HepG2 (cell line): ENCODE measurements around the gene IZUMO4. TPM values are rescaled to one million over a fixed set of nuclear protein-coding genes. Genes with fewer than 3 reads are reported as not detected.

Source experiments
- ATF7 ChIP-seq, 2 experiments: fragments of 450-650 bp in 1 of 2; sonication (generic) in 1 of 2; formaldehyde crosslinking in 1 of 2; IDR thresholded peaks; 2 replicates each; pipeline versions ENCODE4 v1.4.0 to v1.6.1; 2016 to 2020; ENCODE audit warnings: antibody characterized with exemption in 1 of 2, mild to moderate bottlenecking in 1 of 2, missing genetic modification reagents in 1 of 2
- BRD4 ChIP-seq: sonication (generic); formaldehyde crosslinking; IDR thresholded peaks from 2 replicates; pipeline ENCODE4 v1.4.0; 2020; ENCODE audit warnings: missing genetic modification reagents
- CBX1 ChIP-seq: IDR thresholded peaks from one replicate; pipeline ENCODE4 v1.6.1; 2016; ENCODE audit warnings: antibody characterized with exemption, low read depth
- GATAD2A ChIP-seq: IDR thresholded peaks from 2 replicates; pipeline ENCODE4 v1.6.1; 2016
- GFI1 ChIP-seq: sonication (generic); formaldehyde crosslinking; IDR thresholded peaks from 2 replicates; pipeline ENCODE4 v1.5.0; 2020; ENCODE audit warnings: missing genetic modification reagents, mild to moderate bottlenecking, borderline replicate concordance
- HMG20A ChIP-seq: IDR thresholded peaks from 2 replicates; pipeline ENCODE4 v1.6.1; 2016; ENCODE audit warnings: borderline replicate concordance
- HOXD1 ChIP-seq: sonication (generic); formaldehyde crosslinking; IDR thresholded peaks from 2 replicates; pipeline ENCODE4 v1.5.0; 2020; ENCODE audit warnings: missing genetic modification reagents
- KAT7 ChIP-seq: IDR thresholded peaks from 2 replicates; pipeline ENCODE4 v1.6.1; 2018; ENCODE audit warnings: borderline replicate concordance, missing compliant biosample characterization
- MAFF ChIP-seq: IDR thresholded peaks from 2 replicates; pipeline ENCODE4 v1.6.1; 2011; ENCODE audit warnings: low read depth, low read length, improper control_type of control experiment
- MED1 ChIP-seq: sonication (generic); formaldehyde crosslinking; IDR thresholded peaks from 2 replicates; pipeline ENCODE4 v1.4.0; 2020; ENCODE audit warnings: missing genetic modification reagents
- NFIB ChIP-seq: sonication (generic); formaldehyde crosslinking; IDR thresholded peaks from 2 replicates; pipeline ENCODE4 v1.9.0; 2021; ENCODE audit warnings: missing genetic modification reagents, mild to moderate bottlenecking, borderline replicate concordance
- NR2F1 ChIP-seq, 2 experiments: fragments of 450-650 bp in 1 of 2; formaldehyde crosslinking in 1 of 2; IDR thresholded peaks; 2 replicates each; pipeline versions ENCODE4 v1.5.0 to v1.6.1; 2016 to 2020; ENCODE audit warnings: mild to moderate bottlenecking in 1 of 2, missing compliant biosample characterization in 1 of 2, missing genetic modification reagents in 1 of 2, moderate library complexity in 1 of 2
- PAX8 ChIP-seq: sonication (generic); formaldehyde crosslinking; IDR thresholded peaks from 2 replicates; pipeline ENCODE4 v1.8.0; 2022; ENCODE audit warnings: mild to moderate bottlenecking, missing genetic modification reagents, borderline replicate concordance
- POLR2A ChIP-seq, 2 experiments: IDR thresholded peaks; 2 replicates each; pipeline ENCODE4 v1.6.1; 2011; ENCODE audit warnings: low read depth in 2 of 2, low read length in 2 of 2, mild to moderate bottlenecking in 1 of 2, moderate library complexity in 1 of 2; ENCODE audit not compliant: insufficient read depth in 1 of 2
- SNAPC2 ChIP-seq: sonication (generic); formaldehyde crosslinking; IDR thresholded peaks from 2 replicates; pipeline ENCODE4 v1.8.1; 2022; ENCODE audit warnings: mild to moderate bottlenecking, missing genetic modification reagents
- SP1 ChIP-seq, 2 experiments: fragments of 450-650 bp in 1 of 2; sonication (generic) in 1 of 2; formaldehyde crosslinking in 1 of 2; IDR thresholded peaks; 2 replicates each; pipeline versions ENCODE4 v1.4.0 to v1.6.1; 2016 to 2020; ENCODE audit warnings: missing genetic modification reagents in 1 of 2
- TARDBP ChIP-seq: sonication (generic); formaldehyde crosslinking; IDR thresholded peaks from 2 replicates; pipeline ENCODE4 v1.8.0; 2022; ENCODE audit warnings: mild to moderate bottlenecking, missing genetic modification reagents
- TBX2 ChIP-seq: sonication (generic); formaldehyde crosslinking; IDR thresholded peaks from 2 replicates; pipeline ENCODE4 v1.5.0; 2020; ENCODE audit warnings: missing genetic modification reagents, mild to moderate bottlenecking, borderline replicate concordance
- TEAD3 ChIP-seq: optimal IDR thresholded peaks from 2 replicates; pipeline ENCODE3; 2016; ENCODE audit warnings: borderline replicate concordance
- YEATS4 ChIP-seq: sonication (generic); formaldehyde crosslinking; IDR thresholded peaks from 2 replicates; pipeline ENCODE4 v1.4.0; 2020; ENCODE audit warnings: missing genetic modification reagents, borderline replicate concordance
- ZNF230 ChIP-seq: sonication (generic); formaldehyde crosslinking; IDR thresholded peaks from 2 replicates; pipeline ENCODE4 v1.4.0; 2020; ENCODE audit warnings: mild to moderate bottlenecking, missing genetic modification reagents
- ZNF234 ChIP-seq: sonication (generic); formaldehyde crosslinking; conservative IDR thresholded peaks from 2 replicates; pipeline ENCODE4 v1.5.1; 2020; ENCODE audit warnings: mild to moderate bottlenecking, missing genetic modification reagents
- ZNF34 ChIP-seq: sonication (generic); formaldehyde crosslinking; IDR thresholded peaks from 2 replicates; pipeline ENCODE4 v1.4.0; 2020; ENCODE audit warnings: mild to moderate bottlenecking, missing genetic modification reagents, borderline replicate concordance
- ZNF496 ChIP-seq: sonication (generic); formaldehyde crosslinking; IDR thresholded peaks from 2 replicates; pipeline ENCODE4 v1.8.1; 2023; ENCODE audit warnings: mild to moderate bottlenecking, moderate library complexity, missing genetic modification reagents; ENCODE audit not compliant: insufficient replicate concordance
- ZNF547 ChIP-seq: sonication (generic); formaldehyde crosslinking; IDR thresholded peaks from 2 replicates; pipeline ENCODE4 v1.5.1; 2020; ENCODE audit warnings: mild to moderate bottlenecking, missing genetic modification reagents
- polyA plus RNA-seq, 8 experiments: library from polyadenylated mRNA; depleted of rRNA in 3 of 8; stranded (reverse) in 7 of 8; unstranded in 1 of 8; fragments of >200 nt; fragmentation: Illumina TruSeq in 4 of 8; extraction: Trizol in 4 of 8; gene quantifications; 2 replicates each; pipeline versions ENCODE4 v1.2.1 to v1.2.3, GENCODE V29; 2011 to 2016; ENCODE audit warnings: low read depth in 4 of 8, missing spikeins in 1 of 8, mixed read lengths in 1 of 8; ENCODE audit not compliant: insufficient read depth in 1 of 8
- total RNA-seq, 5 experiments: library from RNA; depleted of rRNA; stranded (reverse); fragments of >200 nt; fragmentation: Illumina TruSeq; extraction: Trizol; gene quantifications; 2 replicates each; pipeline ENCODE4 v1.2.3, GENCODE V29; 2016; ENCODE audit warnings: low read depth in 1 of 5
- TF ChIP-seq, protein P1 (sequence below): sonication (generic); formaldehyde crosslinking; IDR thresholded peaks from 2 replicates; pipeline ENCODE4 v1.5.0; 2020; ENCODE audit warnings: missing genetic modification reagents
- TF ChIP-seq, protein P2 (sequence below): sonication (generic); formaldehyde crosslinking; IDR thresholded peaks from 2 replicates; pipeline ENCODE4 v1.4.0; 2020; ENCODE audit warnings: missing genetic modification reagents

IZUMO4 gene
- total and polyA plus RNA-seq, 2 of the 13 experiments (the other 11 are each of a cell fraction or from before 2014, with no cell fraction given): 0.77 to 3.9 TPM

DNA sequence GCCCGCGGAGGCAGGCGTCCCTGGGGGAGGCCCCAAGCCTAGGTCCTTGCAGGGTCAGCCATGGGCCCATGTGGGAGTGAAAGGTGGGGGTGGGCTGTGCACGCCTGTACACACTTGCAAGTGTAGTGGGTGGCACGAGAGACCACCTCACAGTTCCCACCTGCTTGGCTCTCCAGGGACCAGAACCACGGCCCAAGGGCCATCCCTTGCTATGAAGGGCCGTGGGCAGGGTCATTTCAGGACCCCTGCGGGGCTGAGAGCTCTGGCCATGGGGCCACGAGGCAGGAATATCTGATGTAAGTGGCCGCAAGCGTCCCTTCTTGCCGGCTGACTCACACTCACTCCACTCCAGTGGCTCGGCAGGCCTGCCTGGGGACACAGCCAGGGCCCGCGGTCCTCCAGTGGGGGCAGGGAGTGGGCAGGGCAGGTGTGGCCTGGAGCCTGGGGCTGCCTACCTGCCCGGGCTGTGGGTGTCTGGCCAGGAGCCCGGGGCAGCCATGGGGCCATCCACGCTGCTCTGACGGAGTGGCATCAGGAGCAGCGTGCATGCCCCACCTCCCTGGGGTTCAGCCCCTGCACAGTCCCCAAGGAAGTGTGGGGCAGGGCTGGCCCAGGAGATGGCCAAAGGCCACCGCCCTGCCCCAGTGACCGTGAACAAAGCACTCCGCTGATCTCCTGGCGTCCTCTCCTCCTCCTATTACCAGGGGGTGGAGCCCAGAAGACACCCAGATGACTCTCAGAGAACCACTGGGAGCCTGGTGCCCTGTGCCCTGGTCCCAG, 37.1 kb upstream of the IZUMO4 start (continued):
- TF ChIP-seq PAX8 (CRISPR knock-in tag) (0 out of 2 replicates have a peak, but pooled peaks have one; percentile 43), TBX2 (CRISPR knock-in tag) (peak; percentile 83), ZNF547 (CRISPR knock-in tag) (peak; percentile 60; the same call in 1 of the 2 replicates), GATAD2A (CRISPR knock-in tag) (peak; percentile 76), TEAD3 (CRISPR knock-in tag) (peak; percentile 48), ZNF230 (0 out of 2 replicates have a peak, but pooled peaks have one; percentile 64), MED1 (CRISPR knock-in tag) (peak; percentile 85), TARDBP (CRISPR knock-in tag) (peak; percentile 86), HMG20A (CRISPR knock-in tag) (peak; percentile 61; the same call in 1 of the 2 replicates), ZNF496 (CRISPR knock-in tag) (no peak), GFI1 (CRISPR knock-in tag) (no peak), SP1 (IDR thresholded peaks at IDR 0.05) (no peak), SP1 (CRISPR knock-in tag; IDR thresholded peaks at IDR 0.05) (peak; percentile 60), SNAPC2 (CRISPR knock-in tag) (0 out of 2 replicates have a peak, but pooled peaks have one; percentile 49), BRD4 (CRISPR knock-in tag) (peak; percentile 87), YEATS4 (peak; percentile 74), MAFF (no peak), ATF7 (IDR thresholded peaks at IDR 0.05) (no peak), ATF7 (CRISPR knock-in tag; IDR thresholded peaks at IDR 0.05) (no peak; the same call in 1 of the 2 replicates), KAT7 (peak; percentile 63; the same call in 1 of the 2 replicates), HOXD1 (CRISPR knock-in tag) (peak; percentile 42; the same call in 1 of the 2 replicates), NR2F1 (CRISPR knock-in tag; IDR thresholded peaks at IDR 0.05) (peak in 1 of 2 experiments; percentile 26; a peak in 2 of 4 replicates), NFIB (CRISPR knock-in tag) (no peak), CBX1 (peak; percentile 55), ZNF234 (CRISPR knock-in tag) (0 out of 2 replicates have a peak, but pooled peaks have one; percentile 27), POLR2A (IDR thresholded peaks at IDR 0.05; ENCODE audit: insufficient read depth in 1 of 2, low read depth in 2 of 2, low read length in 2 of 2) (peak; percentile 86 to 88), ZNF34 (CRISPR knock-in tag) (peak; percentile 69; the same call in 1 of the 2 replicates)
- TF ChIP-seq, protein P1, sequence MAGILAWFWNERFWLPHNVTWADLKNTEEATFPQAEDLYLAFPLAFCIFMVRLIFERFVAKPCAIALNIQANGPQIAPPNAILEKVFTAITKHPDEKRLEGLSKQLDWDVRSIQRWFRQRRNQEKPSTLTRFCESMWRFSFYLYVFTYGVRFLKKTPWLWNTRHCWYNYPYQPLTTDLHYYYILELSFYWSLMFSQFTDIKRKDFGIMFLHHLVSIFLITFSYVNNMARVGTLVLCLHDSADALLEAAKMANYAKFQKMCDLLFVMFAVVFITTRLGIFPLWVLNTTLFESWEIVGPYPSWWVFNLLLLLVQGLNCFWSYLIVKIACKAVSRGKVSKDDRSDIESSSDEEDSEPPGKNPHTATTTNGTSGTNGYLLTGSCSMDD (CRISPR knock-in tag): no peak
- TF ChIP-seq, protein P2, sequence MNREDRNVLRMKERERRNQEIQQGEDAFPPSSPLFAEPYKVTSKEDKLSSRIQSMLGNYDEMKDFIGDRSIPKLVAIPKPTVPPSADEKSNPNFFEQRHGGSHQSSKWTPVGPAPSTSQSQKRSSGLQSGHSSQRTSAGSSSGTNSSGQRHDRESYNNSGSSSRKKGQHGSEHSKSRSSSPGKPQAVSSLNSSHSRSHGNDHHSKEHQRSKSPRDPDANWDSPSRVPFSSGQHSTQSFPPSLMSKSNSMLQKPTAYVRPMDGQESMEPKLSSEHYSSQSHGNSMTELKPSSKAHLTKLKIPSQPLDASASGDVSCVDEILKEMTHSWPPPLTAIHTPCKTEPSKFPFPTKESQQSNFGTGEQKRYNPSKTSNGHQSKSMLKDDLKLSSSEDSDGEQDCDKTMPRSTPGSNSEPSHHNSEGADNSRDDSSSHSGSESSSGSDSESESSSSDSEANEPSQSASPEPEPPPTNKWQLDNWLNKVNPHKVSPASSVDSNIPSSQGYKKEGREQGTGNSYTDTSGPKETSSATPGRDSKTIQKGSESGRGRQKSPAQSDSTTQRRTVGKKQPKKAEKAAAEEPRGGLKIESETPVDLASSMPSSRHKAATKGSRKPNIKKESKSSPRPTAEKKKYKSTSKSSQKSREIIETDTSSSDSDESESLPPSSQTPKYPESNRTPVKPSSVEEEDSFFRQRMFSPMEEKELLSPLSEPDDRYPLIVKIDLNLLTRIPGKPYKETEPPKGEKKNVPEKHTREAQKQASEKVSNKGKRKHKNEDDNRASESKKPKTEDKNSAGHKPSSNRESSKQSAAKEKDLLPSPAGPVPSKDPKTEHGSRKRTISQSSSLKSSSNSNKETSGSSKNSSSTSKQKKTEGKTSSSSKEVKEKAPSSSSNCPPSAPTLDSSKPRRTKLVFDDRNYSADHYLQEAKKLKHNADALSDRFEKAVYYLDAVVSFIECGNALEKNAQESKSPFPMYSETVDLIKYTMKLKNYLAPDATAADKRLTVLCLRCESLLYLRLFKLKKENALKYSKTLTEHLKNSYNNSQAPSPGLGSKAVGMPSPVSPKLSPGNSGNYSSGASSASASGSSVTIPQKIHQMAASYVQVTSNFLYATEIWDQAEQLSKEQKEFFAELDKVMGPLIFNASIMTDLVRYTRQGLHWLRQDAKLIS: no peak
